MM.1S (cell line): ENCODE data around the gene SLC35F1.

ENCODE experiments used
- EZH2phosphoT487 ChIP-seq: fragments of 300-600 bp; sonication (generic); IDR thresholded peaks from 2 replicates; pipeline ENCODE4 v1.6.1; 2018; ENCODE audit warnings: antibody characterized with exemption, low read length
- TF ChIP-seq, protein P1 (sequence below): fragments of 300-600 bp; sonication (generic); IDR thresholded peaks from 2 replicates; pipeline ENCODE4 v1.5.1; 2016; ENCODE audit warnings: antibody characterized with exemption, low read length, mixed read lengths

DNA sequence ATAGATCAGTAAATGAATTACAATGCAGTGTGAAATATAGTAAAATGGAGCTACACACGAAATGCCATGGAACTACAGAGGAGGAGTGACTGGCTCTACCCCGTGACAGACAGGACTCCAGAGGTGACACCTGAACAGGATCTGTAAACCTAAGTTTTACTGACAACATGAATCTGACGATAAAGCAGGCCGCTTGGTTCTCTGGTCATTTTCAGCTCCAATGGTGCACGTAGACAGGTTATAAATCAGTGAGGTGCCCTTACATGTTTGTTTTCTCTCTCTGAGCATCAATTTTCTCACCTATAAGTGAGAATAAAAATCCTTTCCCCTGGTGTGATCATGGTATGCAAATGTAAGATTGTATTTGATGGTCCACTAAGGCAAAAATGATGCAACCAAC is 339.3 kb downstream of the SLC35F1 start:
- TF ChIP-seq, protein P1, sequence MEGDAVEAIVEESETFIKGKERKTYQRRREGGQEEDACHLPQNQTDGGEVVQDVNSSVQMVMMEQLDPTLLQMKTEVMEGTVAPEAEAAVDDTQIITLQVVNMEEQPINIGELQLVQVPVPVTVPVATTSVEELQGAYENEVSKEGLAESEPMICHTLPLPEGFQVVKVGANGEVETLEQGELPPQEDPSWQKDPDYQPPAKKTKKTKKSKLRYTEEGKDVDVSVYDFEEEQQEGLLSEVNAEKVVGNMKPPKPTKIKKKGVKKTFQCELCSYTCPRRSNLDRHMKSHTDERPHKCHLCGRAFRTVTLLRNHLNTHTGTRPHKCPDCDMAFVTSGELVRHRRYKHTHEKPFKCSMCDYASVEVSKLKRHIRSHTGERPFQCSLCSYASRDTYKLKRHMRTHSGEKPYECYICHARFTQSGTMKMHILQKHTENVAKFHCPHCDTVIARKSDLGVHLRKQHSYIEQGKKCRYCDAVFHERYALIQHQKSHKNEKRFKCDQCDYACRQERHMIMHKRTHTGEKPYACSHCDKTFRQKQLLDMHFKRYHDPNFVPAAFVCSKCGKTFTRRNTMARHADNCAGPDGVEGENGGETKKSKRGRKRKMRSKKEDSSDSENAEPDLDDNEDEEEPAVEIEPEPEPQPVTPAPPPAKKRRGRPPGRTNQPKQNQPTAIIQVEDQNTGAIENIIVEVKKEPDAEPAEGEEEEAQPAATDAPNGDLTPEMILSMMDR, result no peak
- TF ChIP-seq EZH2phosphoT487, result no peak
